COLO668 (cell line): Measurements from ENCODE around the gene GARNL3.

ENCODE experiments used
- DNase-seq: peaks from one replicate; lab custom pipeline; 2025; ENCODE audit not compliant: unreplicated experiment; lab: John Stamatoyannopoulos, UW

The GARNL3 gene

DNA sequence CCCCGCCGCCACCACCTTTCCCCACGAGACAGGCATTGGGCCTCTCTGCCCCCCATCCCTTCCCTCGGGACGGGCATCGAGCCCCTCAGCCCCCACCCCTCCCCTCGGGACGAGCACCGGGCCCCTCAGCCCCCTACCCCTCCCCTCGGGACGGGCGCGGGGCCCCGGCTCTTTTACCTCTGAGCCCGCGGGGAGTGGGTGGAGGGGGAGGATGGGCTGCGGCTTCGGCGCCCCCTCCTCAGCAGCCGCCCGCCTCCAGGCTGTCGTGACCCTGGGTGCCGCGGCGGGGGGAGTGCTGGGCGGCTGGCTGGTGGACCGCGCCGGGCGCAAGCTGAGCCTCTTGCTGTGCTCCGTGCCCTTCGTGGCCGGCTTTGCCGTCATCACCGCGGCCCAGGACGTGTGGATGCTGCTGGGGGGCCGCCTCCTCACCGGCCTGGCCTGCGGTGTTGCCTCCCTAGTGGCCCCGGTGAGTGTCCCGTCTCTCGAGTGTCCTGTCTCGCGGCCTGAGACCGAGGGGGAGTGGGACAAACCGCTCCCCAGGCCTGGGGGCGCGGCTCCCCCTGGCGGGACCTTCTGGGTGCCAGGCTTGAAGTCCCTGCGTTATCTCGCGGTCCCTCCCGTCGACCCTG, 133.2 kb downstream of the GARNL3 start:
- peak; percentile 70 for DNase-seq

DNA sequence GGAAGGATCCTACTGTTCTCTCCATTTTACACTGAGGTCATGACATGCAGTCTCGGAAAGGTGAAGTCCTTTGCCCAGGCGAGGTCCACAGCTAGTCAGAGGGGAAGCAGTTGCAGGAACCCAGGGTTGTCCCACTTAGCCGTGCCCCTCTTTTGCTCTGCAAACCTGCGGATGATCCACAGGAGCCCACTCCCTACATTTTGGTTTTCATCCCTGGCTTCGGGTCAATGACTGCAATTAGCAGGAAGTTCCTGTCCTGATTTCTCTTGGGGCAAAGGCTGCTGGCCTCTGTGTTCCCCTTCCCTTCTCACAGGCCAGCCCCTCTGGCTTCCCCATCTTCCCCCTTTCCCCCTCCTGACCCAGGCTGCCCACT, 133.7 kb downstream of the GARNL3 start:
- no peak for DNase-seq

DNA sequence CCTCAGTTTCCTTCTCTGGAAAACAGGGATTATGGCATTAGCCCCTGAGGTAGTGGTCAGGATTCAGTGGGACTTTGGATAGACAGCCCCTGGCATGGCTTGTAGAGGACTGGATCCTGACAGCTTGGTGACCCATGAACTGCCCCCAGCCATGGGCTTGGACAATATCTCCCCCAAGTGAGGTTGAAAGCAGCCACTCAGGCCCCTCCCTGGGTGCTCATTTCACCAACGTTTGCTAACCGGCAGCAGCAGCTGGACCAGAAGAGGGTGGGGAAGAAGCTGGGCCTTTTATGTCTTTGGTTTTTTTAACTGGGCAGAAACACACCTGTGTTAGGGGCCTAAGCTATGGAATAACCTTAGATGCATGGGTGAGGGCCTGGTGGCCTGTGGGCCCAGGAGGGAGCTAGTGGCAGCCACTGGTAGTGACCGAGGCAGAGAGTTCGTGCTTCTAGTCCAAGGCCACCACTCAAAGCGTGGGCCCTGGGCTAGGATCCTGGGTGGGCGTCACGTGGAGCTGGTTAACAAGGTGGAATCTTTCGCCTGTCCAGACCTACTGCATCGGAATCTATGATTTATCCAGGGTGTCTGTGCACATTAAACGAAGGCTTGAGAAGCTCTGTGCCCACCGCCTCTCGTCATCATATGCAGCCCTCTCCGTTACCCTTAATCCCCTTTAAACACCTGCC, 134.3 kb downstream of the GARNL3 start:
- DNase-seq: no peak

- DNase-seq: no peak
Observed at GRCh38 chr9:127399736-127400269, 135.2 kb downstream of the GARNL3 start.

DNA sequence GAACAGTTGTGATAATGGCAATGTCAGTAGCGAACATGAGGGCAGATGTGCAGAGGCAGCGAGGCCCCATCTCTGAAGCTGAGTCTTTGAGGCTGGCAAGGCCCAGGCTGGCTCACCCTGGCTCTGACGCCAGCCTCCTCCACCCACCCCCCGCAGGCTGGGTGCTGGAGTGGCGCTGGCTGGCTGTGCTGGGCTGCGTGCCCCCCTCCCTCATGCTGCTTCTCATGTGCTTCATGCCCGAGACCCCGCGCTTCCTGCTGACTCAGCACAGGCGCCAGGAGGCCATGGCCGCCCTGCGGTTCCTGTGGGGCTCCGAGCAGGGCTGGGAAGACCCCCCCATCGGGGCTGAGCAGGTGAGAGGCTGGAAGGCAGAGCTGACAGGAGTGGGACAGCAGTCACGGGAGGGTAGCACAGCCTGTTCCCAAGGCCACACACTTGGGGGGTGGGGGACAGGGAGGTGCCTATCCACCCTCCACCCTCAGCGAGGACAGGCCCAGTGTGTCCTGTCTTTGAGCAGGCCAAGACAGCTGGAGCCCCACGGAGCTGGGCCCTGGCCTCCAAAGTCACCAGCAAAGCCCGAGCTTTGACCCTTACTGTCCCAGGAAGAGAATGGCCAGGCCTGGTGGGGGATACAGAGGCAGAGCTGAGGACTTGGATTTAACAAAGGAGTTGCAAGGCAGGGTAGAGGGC, 138.0 kb downstream of the GARNL3 start:
- no peak for DNase-seq

- DNase-seq: no peak
Observed at GRCh38 chr9:127403507-127404192, 139.1 kb downstream of the GARNL3 start.

- DNase-seq: no peak
Observed at GRCh38 chr9:127404631-127405030, 140.1 kb downstream of the GARNL3 start.

DNA sequence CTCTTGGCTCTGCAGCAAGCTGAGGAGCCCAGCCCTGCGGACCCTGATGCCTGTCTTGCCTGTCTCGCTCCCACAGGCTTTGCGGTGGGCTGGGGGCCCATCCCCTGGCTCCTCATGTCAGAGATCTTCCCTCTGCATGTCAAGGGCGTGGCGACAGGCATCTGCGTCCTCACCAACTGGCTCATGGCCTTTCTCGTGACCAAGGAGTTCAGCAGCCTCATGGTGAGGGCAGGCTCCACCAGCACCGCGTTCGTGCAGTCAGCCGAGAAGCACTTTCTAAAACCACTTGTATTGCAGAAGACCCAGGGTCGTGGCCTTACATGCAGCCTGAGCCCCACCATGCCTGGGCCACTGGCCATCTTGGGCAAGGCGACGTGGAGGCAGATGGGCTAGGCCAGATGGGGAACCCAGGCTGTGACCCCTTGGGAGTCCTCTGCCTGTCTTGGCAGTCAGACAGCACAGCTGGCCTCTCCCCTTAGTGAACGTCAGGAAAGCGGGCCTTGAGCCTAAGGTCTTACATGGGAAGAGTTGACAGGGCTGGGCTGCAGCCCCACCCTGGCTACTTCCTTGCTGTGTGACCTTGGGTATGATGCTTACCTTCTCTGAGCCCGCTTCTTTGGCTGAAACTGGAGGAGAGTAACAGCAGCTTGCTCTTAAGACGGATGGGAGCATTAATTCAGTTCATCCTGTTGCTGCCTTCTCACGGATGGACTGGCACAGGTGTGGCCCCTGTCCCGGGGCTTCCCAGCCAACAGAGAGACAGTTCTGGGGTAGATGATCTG, 141.0 kb downstream of the GARNL3 start:
- no peak for DNase-seq

- DNase-seq: no peak
Observed at GRCh38 chr9:127406799-127407491, 142.4 kb downstream of the GARNL3 start.

GRCh38 chr9:127407492-127407843, 142.9 kb downstream of the GARNL3 start:
- no peak for DNase-seq

DNA sequence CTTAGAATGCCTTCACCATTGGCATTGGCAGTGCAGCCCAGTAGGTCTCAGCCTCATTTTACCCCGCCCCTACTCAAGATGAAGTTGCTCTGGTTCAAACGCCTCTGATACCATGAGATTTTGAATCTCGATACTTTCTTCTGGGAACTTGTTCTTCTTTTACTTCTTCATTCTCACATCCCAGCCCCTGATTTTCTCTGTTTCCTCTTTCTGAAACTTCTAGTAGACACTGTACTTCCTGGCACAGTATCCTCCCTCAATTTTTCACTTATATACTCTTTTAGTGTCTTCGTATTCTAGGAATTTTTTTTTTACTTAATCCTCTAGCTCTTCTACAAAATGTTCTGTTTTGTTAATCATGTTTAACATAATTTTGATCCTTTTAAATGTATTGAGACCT, 146.5 kb downstream of the GARNL3 start:
- no peak for DNase-seq

- DNase-seq: no peak
Observed at GRCh38 chr9:127415141-127415540, 150.6 kb downstream of the GARNL3 start.

GRCh38 chr9:127415657-127416056, 151.1 kb downstream of the GARNL3 start:
- no peak for DNase-seq

- DNase-seq: no peak
Observed at GRCh38 chr9:127417131-127418036, 152.8 kb downstream of the GARNL3 start.

DNA sequence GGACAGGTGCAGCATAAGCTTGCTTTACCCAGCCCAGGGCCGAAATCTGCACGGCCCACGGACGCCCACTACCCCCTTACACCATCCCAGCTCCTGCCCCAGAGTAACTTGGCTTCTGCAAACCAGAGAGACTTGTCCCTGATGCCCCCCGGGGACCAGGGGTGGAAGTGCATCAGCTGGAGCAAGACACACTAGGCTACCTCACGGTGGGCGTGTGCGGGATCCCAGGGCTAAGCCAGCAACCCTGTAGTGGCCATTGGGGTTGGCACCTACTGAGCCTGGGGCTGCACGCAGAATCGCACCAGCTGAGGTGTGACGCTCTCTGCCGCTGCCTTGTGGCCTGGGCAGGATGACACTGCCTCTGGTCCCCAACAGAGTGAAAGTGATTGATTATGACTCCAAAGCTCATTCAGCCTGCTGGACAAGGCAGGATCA, 153.5 kb downstream of the GARNL3 start:
- DNase-seq: peak; percentile 62

- DNase-seq: no peak
Observed at GRCh38 chr9:127419348-127419747, 154.8 kb downstream of the GARNL3 start.

DNA sequence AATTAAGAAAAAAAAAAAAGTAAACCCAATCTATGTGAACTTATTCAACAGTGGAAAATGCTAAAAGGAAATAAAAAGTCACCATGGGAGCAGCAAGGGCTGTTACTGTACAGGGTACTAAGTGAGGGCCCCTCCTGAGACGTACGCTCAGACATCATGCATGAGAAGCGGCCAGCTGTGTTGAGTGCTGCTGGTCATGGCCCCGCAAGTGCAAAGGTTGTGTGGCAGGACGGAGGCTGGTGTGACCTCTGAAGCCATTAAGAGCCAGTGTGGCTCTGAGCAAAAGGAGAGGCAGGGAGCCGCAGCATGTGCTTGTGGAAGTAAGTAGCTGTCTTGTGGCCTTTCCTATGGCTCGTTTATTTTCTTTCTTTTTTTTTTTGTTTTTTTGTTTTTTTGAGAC, 156.5 kb downstream of the GARNL3 start:
- no peak for DNase-seq

- no peak for DNase-seq
Observed at GRCh38 chr9:127422133-127422782, 157.7 kb downstream of the GARNL3 start.

- no peak for DNase-seq
Observed at GRCh38 chr9:127422787-127423186, 158.2 kb downstream of the GARNL3 start.
